CD14-positive monocyte (primary cell): ENCODE measurements around the gene APOC3. TPM values are rescaled to one million over a fixed set of nuclear protein-coding genes. Genes with fewer than 3 reads are reported as not detected.
A peak's percentile ranks its signal among the peaks of the same experiment; 100 is the strongest.

Source experiments
- DNase-seq, 3 donors: peaks; one replicate each; pipeline ENCODE4 v3.0.0-alpha.2; 2011 to 2022
- H2AFZ ChIP-seq: 2 replicates; pipeline ENCODE4 v1.6.0; 2012; ENCODE audit warnings: mild to moderate bottlenecking, low read depth, low read length, inconsistent platforms; ENCODE audit not compliant: insufficient read depth, poor library complexity, severe bottlenecking
- H3K27ac ChIP-seq, 2 donors: 1 replicate in 1 of 2; 2 replicates in 1 of 2; pipeline ENCODE4 v1.5.1; 2012 to 2013; ENCODE audit warnings: low read length in 2 of 2, control low read depth in 1 of 2, inconsistent platforms in 1 of 2, low read depth in 1 of 2, mild to moderate bottlenecking in 1 of 2
- H3K27me3 ChIP-seq, 2 donors: one replicate each; pipeline versions ENCODE4 v1.6.0 to v1.6.1; 2011 to 2013; ENCODE audit warnings: low read length in 2 of 2; ENCODE audit not compliant: control insufficient read depth in 2 of 2, insufficient read depth in 2 of 2
- H3K36me3 ChIP-seq, 2 donors: replicated peaks in 1 of 2; 1 replicate in 1 of 2; 2 replicates in 1 of 2; pipeline versions ENCODE4 v1.5.1 to v1.6.1; 2012 to 2013; ENCODE audit warnings: low read length in 2 of 2, control low read depth in 1 of 2, inconsistent platforms in 1 of 2, mild to moderate bottlenecking in 1 of 2; ENCODE audit not compliant: insufficient read depth in 2 of 2, control insufficient read depth in 1 of 2
- H3K4me1 ChIP-seq, 2 donors: 1 replicate in 1 of 2; 2 replicates in 1 of 2; pipeline versions ENCODE4 v1.5.1 to v1.6.1; 2012 to 2013; ENCODE audit warnings: low read length in 2 of 2, control low read depth in 1 of 2, inconsistent platforms in 1 of 2, mild to moderate bottlenecking in 1 of 2, moderate library complexity in 1 of 2; ENCODE audit not compliant: insufficient read depth in 2 of 2, control insufficient read depth in 1 of 2
- H3K4me2 ChIP-seq: replicated peaks from 2 replicates; pipeline ENCODE3; 2012; ENCODE audit warnings: low read length, moderate library complexity, mild to moderate bottlenecking; ENCODE audit not compliant: poor library complexity, severe bottlenecking; ENCODE audit errors: extremely low read depth
- H3K4me3 ChIP-seq, 3 experiments: fragments of 200-600 bp in 1 of 3; sonication (generic) in 1 of 3; replicated peaks in 1 of 3; 1 replicate in 2 of 3; 2 replicates in 1 of 3; pipeline ENCODE4 v1.5.1; 2011 to 2013; ENCODE audit warnings: low read length in 3 of 3, mild to moderate bottlenecking in 3 of 3, control low read depth in 2 of 3, low read depth in 2 of 3, inconsistent platforms in 1 of 3, moderate library complexity in 1 of 3
- H3K79me2 ChIP-seq: 2 replicates; pipeline ENCODE4 v1.6.0; 2012; ENCODE audit warnings: mild to moderate bottlenecking, control low read depth, inconsistent platforms, low read length, moderate library complexity; ENCODE audit not compliant: insufficient read depth
- H3K9ac ChIP-seq: 2 replicates; pipeline ENCODE4 v1.6.0; 2017; ENCODE audit warnings: low read length, mild to moderate bottlenecking; ENCODE audit not compliant: insufficient read depth, poor library complexity, severe bottlenecking
- H3K9me3 ChIP-seq, 2 donors: replicated peaks in 1 of 2; 1 replicate in 1 of 2; 2 replicates in 1 of 2; pipeline versions ENCODE4 v1.5.1 to v1.6.1; 2012 to 2013; ENCODE audit warnings: low read length in 2 of 2, control low read depth in 1 of 2; ENCODE audit not compliant: control insufficient read depth in 1 of 2, insufficient read depth in 1 of 2
- H4K20me1 ChIP-seq: 2 replicates; pipeline ENCODE4 v1.6.0; 2012; ENCODE audit warnings: mild to moderate bottlenecking, low read length, control low read depth, moderate library complexity; ENCODE audit not compliant: insufficient read depth
- H3K27ac Mint-ChIP-seq, 7 donors: one replicate each; pipeline ENCODE4 v1.8.0; 2020; ENCODE audit warnings: mild to moderate bottlenecking in 7 of 7, mixed read lengths in 7 of 7, moderate library complexity in 6 of 7, inconsistent platforms in 2 of 7
- H3K27me3 Mint-ChIP-seq, 3 donors: one replicate each; pipeline ENCODE4 v1.8.0; 2021 to 2022; ENCODE audit warnings: low read depth in 3 of 3, mild to moderate bottlenecking in 3 of 3, mixed read lengths in 3 of 3, moderate library complexity in 3 of 3, inconsistent platforms in 1 of 3
- H3K36me3 Mint-ChIP-seq, 2 donors: one replicate each; pipeline ENCODE4 v1.8.0; 2020; ENCODE audit warnings: mixed read lengths in 2 of 2, inconsistent platforms in 1 of 2, mild to moderate bottlenecking in 1 of 2
- H3K4me1 Mint-ChIP-seq: one replicate; pipeline ENCODE4 v1.8.0; 2020; ENCODE audit warnings: mild to moderate bottlenecking, mixed read lengths
- H3K4me3 Mint-ChIP-seq, 2 donors: one replicate each; pipeline ENCODE4 v1.8.0; 2020; ENCODE audit warnings: mild to moderate bottlenecking in 2 of 2, mixed read lengths in 2 of 2, moderate library complexity in 1 of 2
- H3K9me3 Mint-ChIP-seq, 7 donors: one replicate each; pipeline ENCODE4 v1.8.0; 2020 to 2022; ENCODE audit warnings: mixed read lengths in 7 of 7, mild to moderate bottlenecking in 6 of 7, moderate library complexity in 6 of 7, inconsistent platforms in 2 of 7
- CTCF ChIP-seq: fragments of 200-600 bp; IDR thresholded peaks from one replicate; pipeline ENCODE4 v1.8.0; 2022; ENCODE audit warnings: antibody characterized with exemption, mild to moderate bottlenecking
- WGBS: methylation state at CpG from one replicate; pipeline ENCODE4 v1.1.5; 2013; ENCODE audit warnings: missing lambda C conversion rate; ENCODE audit not compliant: insufficient coverage; 5-methylcytosine and 5-hydroxymethylcytosine counted together
- intact Hi-C, 2 donors: fragments of 100-400 bp; cut with micrococcal nuclease; formaldehyde crosslinking; loops; one replicate each; pipeline versions ENCODE4 v1.15.0 to v1.15.1; 2023
- polyA plus RNA-seq, 3 donors: library from polyadenylated mRNA; depleted of rRNA in 1 of 3; unstranded in 2 of 3; stranded (reverse) in 1 of 3; fragments of 300-500 nt in 2 of 3; fragments of >200 nt in 1 of 3; fragmentation: Illumina TruSeq in 2 of 3; gene quantifications; 1 replicate in 2 of 3; 2 replicates in 1 of 3; pipeline ENCODE4 v1.2.3, GENCODE V29; 2012 to 2021

The APOC3 gene
- polyA plus RNA-seq, 3 donors, result not detected

GRCh38 chr11:116840746-116841296 lies 11.1 kb downstream of the APOC3 start:
- no peak overlapping the region for H3K4me3 ChIP-seq
- WGBS, result 96% methylated on average over 4 of the region's 9 CpGs

GRCh38 chr11:116842117-116842516 lies 12.4 kb downstream of the APOC3 start:
- peaks cover 0 to 3% (median 0%) of the 10 kb centered on the region in 7 donors for H3K9me3 Mint-ChIP-seq
- H3K79me2 ChIP-seq, result no peaks in the 10 kb centered on the region
- no peaks in the 10 kb centered on the region for H3K4me1 Mint-ChIP-seq
- H3K36me3 Mint-ChIP-seq, result peaks cover 39% of the 10 kb centered on the region in 2 donors
- 100% methylated on average over 1 of the region's 4 CpGs for WGBS
- TF ChIP-seq CTCF, result no peak
- no peak overlapping the region for H3K4me2 ChIP-seq
- H3K27me3 Mint-ChIP-seq, result no peaks in the 10 kb centered on the region
- peaks cover 36 to 41% of the 10 kb centered on the region in 2 donors for H3K36me3 ChIP-seq
- H4K20me1 ChIP-seq, result peaks cover 9% of the 10 kb centered on the region
- H3K27ac Mint-ChIP-seq, result peak overlapping the region in 1 of 7 donors; percentile 42
- no peak overlapping the region for H3K9ac ChIP-seq
- no peak overlapping the region for H2AFZ ChIP-seq
- H3K27ac ChIP-seq, result no peak overlapping the region
- H3K4me3 Mint-ChIP-seq, result no peak overlapping the region
- intact Hi-C loops, result no loop called here
- H3K4me3 ChIP-seq, result no peak overlapping the region
- no peak for DNase-seq
- H3K27me3 ChIP-seq, result no peaks in the 10 kb centered on the region
- no peaks in the 10 kb centered on the region for H3K4me1 ChIP-seq
- H3K9me3 ChIP-seq, result no peaks in the 10 kb centered on the region

More at GRCh38 chr11:116840746-116841296, 11.1 kb downstream of the APOC3 start:
- no peak for DNase-seq
- H3K36me3 ChIP-seq, result peaks cover 23 to 28% of the 10 kb centered on the region in 2 donors
- TF ChIP-seq CTCF, result no peak
- intact Hi-C loops, result no loop called here
- H3K27ac Mint-ChIP-seq, result no peak overlapping the region
- peaks cover 26% of the 10 kb centered on the region in 2 donors for H3K36me3 Mint-ChIP-seq
- peaks cover 2% of the 10 kb centered on the region for H4K20me1 ChIP-seq
- H3K27me3 Mint-ChIP-seq, result no peaks in the 10 kb centered on the region
- H3K4me2 ChIP-seq, result no peak overlapping the region
- H3K4me1 ChIP-seq, result peaks cover 5 to 6% of the 10 kb centered on the region in 2 donors
- H3K9me3 ChIP-seq, result no peaks in the 10 kb centered on the region
- H3K79me2 ChIP-seq, result no peaks in the 10 kb centered on the region
- H3K9ac ChIP-seq, result no peak overlapping the region
- peaks cover 4% of the 10 kb centered on the region for H3K4me1 Mint-ChIP-seq
- H2AFZ ChIP-seq, result no peak overlapping the region
- H3K4me3 Mint-ChIP-seq, result no peak overlapping the region
- H3K27ac ChIP-seq, result no peak overlapping the region
- no peaks in the 10 kb centered on the region for H3K27me3 ChIP-seq
- H3K9me3 Mint-ChIP-seq, result peaks cover 0 to 3% (median 0%) of the 10 kb centered on the region in 7 donors
